SW480 (cell line): ENCODE measurements around the gene SLC22A23.

Source experiments
- DNase-seq: peaks from one replicate; pipeline ENCODE4 v3.0.0-alpha.2; 2016; ENCODE audit warnings: low spot score

The SLC22A23 gene

DNA sequence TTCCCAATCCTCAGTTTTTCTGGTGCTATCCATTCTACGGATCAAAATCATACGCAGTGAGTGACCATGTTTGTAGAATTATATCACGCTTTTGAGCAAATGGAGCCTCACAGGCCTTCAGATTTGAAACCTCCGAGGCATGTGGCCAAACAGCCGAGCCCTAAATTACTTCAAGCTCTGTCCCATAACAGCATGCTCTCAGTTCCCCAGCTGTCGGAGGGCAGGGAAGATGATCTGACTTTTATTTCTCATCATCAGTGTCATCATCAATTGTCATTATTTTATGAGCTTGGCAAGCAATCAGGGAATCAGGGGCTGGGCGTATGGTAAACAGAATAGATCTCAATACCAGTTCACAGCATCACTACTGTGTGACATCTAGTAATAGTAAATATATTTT lies 124.9 kb downstream of the SLC22A23 start:
- DNase-seq, result no peak

DNA sequence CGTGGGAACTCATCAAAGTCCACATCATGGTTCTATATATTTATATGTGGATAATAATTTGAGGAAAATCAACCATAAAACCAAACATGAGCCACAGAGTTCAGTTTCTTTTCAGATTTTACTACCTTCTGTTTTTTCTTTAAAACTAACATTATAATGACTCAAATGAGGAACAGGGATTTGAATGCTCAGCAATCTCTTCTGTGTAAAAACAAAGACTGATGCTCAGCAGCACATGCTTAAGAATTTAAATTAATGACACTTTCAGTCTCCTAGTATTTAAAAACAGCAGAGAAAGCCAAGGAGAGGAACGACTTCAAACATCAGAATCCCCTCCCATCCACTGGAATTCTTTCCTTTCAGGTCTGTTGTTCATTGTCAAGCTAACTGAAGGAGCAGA lies 125.4 kb downstream of the SLC22A23 start:
- DNase-seq, result no peak

DNA sequence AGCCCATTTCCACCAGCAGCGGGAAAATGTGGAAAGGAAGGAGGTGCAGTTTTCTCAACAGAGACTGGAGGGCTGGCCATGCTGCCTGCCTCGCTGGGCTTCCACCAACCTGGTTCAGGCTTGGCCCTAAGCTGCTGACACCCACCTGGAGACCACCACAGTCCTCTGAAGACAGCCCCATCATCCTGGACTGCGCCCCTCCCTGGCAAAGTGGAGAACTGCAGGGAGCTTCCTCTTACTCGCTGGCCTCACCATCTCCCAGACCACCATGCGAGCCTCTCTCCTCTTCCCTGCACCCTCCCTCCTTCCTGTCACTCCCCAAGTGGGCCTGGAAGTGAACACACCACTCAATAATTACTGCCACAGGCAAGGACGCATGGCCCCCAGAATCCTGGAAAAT lies 126.7 kb downstream of the SLC22A23 start:
- no peak for DNase-seq

DNA sequence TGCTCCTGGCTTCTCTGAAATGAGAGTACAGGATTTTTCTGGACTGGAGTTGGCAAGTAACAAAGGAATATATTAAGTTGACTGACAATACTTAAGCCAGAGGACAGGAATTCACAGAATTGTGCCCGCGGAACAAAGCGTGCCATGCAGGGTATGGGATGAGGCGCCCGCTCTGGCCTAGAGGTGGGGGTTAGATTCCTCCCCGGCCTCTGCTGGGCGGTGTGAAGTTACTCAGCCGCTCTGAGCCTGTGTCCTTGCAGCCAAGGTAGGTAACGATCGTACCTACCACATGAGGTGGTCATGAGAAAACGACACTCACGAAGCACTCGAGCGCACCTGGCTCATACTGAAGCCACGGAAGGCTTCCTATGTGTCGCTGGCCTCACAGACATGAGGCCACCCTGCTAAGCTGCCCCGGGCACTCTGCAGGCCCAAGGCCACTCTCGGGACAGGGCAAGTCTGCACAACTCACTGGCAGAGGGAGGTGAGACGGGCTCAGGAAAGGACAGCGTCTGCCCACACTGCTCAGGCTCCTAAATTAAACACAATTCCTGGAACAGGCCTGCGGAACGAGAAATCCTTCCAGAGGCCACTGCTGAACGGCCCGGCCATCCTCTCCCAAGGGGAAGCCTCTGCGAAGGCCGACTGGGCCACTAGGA lies 127.3 kb downstream of the SLC22A23 start:
- no peak for DNase-seq

DNA sequence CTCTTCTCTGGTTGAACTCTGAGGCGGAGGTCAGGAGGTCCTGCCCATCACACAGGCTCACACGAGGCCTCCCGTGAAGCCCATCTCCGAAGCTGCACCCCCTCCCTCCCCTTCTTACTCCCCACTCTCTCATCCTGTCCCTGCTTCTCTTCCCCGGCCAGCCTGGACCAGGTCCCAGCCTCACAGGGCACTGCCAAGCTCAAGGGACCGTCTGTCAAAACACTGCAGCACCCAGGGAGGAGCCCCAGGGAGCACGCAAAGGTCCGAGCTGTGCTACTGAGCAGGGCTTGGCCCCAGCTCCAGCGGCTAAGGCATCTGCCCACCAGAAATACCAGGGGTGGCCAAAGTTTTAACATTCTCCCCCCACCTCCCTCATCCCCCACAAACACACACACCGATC lies 128.1 kb downstream of the SLC22A23 start:
- DNase-seq, result no peak

DNA sequence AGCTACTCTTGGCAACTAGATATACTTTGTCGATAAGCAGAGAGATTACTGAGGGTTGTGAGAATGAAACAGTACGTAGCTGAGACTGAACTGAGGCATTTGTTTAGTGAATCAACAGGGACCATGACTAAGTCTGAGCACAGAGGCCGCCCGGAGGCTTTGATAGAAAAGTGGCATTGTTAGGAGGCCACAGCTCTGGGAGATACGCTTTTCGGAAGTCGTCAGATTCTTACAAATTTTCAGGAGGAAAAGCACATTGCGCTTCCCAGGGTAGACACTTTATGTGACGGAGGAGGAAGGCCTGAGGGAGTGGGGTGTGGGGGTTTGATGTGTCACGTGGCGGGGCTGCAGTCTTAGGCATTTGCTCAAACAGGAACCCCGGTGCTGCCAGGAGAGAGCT lies 128.7 kb downstream of the SLC22A23 start:
- DNase-seq, result no peak

DNA sequence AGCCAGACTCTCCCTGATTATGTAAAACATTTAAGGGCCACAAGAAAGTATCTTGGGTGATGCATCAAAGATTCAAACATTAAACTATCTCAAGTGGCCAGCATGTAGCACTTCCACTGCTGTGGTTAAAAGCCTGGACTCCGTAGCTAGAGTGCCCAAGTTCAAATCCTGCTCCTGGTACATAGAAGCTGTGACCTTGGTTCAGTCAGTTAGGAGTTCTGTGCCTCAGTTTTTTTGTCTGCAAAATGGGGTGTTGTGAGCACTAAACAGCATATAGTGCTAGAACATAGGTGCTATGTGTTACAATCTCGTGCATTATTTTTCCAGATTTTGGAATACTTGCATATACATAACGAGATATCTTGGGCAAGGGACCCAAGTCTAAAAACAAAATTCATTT lies 129.4 kb downstream of the SLC22A23 start:
- no peak for DNase-seq

DNA sequence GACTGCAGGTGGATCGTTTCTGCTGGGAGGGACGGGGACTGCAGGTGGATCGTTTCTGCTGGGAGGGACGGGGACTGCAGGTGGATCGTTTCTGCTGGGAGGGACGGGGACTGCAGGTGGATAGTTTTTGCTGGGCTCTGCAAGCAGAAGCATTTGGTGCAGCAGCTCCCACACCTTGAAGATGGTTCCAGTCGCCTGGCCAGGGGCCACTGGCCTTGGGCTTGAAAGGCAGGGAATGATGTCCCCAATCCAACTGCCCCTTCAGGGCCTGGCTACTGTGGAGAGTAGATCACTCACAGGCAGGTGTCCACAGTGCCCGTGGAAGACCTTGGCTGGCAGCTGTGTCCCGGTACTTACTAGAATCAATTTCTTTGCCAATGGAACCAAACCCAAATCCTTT lies 129.9 kb downstream of the SLC22A23 start:
- DNase-seq, result no peak

DNA sequence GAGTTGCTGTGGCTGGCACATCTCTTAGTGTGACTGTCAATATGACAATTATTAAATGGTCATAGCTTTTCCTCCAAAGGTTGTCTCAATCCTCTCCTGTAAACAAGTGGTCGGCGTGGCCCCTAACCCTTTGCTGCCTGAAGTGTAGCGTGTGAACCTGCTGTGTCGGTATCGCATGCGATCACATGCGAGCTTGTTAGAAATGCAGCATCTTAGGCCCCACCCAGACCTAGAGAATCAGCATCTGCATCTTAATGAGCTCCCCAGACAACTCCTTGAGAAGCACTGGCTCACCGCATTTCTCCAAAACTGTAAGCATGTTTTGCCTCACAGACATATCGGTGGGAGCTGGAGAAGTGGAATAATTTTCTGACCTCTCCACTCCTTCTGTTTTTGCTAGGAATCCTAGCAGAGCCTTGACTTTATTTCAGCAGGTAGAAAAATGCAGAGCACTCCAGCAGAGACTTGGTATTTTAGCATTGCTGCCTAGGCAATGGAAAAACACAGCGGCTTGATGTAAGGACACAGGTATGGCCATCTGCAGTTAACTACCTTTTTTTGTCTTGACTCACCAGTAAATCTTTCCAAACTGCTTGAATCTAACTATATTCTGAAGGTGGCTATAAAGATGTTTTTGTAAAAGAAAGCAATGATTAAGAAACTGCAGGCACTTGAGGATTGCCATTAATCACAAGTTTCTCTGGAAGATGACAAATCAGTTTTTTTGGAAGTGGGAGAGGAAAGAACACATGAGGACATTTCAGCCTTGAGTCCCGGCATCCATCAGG lies 130.5 kb downstream of the SLC22A23 start:
- no peak for DNase-seq

DNA sequence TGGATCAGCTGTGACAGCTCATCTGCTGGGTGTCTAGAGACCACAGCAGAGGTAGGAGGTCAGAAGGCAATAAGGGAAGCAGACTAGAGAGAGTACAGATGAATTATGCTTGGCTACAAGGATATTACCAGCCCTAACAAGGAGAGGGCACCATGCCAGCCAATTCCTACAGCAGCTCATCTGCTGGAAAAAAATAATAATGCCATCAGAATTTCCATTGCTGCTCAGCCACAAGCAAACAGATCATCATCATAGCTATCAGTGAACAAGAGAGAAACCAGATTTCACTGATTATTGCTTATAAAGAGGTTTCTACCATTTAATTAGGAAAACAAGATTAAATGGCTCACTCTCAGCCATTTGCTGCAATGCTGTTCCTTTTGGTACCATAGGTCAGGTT lies 131.6 kb downstream of the SLC22A23 start:
- DNase-seq, result no peak

DNA sequence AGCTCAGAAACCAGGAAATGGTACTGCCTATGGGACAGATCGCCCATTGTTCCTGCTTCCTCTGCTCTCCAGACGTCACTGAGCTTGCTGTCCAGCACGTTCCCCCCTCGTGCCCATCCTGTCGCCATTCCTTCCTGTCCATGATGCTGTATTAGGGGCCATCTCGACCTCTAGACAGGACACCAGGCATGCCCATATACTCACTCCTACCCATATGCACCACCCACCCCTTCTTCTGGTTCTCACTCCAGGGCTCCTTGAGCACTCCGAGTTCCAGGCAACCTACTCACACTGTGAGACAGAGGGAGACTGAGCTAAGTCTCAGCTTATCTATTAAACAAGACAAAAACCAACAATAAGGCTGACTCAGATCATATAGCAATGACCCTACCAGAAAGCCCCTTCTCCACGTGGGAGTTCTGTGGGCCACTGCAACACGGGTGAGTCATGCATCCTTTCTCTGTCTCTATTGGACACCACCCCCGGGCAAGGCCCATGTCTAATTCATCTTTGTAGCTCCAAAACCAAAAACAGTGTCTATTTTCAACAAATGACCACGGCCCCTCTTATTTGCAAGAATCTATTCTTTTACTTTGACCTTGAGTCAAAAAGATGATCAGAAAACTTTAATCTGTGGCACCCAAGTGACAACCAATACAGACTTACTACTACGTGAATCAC lies 132.4 kb downstream of the SLC22A23 start:
- DNase-seq, result peak; percentile 42

DNA sequence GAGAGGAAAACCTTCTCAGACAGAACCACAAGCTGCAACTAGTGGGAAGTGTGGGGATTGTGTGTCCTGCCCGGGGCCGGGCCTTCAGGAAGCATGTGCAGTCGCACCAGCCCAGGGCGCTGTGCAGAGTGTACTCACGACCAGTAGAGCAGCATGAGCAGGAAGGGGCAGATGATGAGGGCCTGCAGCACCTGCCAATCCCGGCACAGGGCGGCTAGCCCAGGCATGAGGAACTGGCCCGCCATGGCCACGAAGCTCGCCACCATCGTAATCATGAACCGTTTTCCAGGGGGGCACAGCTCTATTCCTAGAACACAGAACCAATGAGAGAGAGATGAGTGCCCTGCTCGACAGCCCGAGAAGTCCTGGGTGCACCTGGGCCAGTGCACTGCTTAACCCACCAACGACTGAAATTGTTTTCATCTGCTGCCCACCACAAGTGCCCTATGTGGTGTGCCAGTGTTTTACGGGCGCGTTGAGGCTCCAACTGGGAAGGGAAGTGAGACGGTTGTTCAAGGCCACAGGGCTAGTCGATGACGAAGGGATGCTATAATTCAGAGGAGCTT lies 133.1 kb downstream of the SLC22A23 start:
- DNase-seq, result no peak

DNA sequence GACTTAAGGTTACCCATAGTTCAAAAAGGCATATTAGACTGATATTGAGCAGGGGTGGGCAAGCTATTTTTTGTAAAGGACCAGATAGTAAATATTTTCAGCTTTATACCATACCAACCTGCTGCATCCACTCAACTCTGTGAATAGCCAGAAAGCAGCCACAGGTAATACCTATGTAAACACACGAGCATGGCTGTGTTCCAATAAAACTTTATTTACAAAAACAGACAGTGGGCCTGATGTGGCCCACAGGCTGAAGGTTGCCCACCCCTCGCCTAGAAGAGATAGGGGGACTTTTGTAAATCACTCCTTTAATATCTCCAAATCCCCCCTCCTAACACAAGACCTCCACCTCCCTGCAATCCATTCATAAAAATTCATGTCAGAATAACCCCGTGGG lies 133.7 kb downstream of the SLC22A23 start:
- DNase-seq, result no peak

DNA sequence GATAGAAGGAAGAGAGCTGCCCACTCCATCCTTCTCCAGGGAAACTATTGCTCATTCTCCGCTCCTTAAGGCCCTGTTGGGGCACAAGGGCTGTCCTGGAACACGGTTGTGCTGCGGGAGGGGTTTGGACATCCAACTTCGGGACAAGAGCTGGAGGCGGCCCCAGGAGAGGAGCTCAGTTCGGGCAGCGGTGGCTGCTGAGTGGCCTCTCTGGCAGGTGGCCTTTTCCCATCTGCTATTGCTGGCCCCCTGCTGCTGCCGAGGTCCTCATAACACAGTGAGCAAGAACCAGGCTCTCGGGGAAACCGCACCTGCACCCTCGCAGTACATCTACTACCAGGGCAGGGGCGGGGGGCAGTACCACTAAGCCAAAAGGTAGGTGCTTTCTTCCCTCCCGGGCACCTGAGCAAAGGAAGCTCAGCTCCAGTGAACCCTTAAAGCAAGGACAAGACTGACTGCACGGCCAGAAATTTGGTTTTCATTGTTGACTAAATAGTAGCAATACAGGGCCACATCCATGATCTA lies 134.4 kb downstream of the SLC22A23 start:
- DNase-seq, result no peak

DNA sequence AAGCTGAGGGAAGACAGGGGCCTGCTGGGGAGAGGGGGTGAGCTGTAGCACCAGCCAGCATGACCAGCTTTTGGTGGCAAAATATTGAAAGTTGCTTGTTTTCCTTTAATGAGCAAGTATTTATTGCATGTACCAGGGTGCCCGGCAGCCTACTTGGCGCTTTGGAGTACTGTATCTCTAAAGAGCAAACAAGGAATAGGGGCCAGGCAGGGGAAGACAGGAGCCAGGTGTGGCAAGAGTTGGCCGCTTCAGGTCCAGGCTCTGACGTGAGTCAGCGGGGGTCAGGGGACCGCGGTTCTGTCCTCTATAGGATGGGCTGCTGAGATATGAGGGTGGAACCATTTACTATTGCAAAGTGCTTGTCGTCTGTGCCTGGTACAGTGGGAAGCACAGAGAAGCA lies 135.0 kb downstream of the SLC22A23 start:
- no peak for DNase-seq

DNA sequence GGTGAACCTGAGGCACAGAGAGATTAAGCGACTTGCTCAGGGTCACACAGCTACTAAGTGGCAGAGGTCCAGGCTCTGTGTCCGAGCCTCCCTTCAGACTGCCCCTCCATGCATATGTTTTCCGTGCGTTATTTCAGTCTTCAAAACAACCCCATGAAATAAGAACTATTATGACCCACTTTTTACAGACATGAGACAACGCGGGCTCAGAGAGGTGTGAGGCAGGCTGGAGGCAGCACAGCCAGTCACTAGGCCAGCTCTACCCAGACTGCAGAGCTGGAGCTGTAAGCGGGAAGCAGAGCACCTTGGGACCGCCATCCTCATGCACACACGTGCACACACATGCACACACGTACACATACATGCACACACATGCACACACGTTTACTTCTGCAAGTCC lies 135.8 kb downstream of the SLC22A23 start:
- no peak for DNase-seq

DNA sequence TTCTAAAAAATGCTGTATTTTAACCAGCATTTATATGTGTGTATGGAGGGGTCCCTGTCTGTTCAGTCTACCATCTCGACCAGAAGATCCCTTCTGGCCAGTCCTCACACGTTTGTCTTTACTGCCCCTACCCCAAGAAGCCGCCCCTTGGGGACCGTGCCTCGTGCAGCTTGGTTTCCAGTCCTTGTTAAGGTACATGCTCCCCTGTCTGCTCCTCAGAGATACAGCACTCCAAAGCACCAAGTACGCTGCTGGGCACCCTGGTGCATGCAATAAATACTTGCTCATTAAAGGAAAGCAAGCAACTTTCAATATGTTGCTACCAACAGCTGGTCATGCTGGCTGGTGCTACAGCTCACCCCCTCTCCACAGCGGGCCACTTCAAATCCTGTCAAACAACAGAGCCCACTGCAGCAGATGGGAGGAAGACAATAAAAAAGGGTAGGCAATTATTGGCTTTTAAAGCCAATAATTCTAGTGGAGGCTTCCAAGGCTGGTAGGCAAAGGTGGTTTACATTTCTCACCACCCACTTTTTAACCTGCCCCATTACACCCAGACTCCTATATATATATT lies 136.5 kb downstream of the SLC22A23 start:
- DNase-seq, result no peak

DNA sequence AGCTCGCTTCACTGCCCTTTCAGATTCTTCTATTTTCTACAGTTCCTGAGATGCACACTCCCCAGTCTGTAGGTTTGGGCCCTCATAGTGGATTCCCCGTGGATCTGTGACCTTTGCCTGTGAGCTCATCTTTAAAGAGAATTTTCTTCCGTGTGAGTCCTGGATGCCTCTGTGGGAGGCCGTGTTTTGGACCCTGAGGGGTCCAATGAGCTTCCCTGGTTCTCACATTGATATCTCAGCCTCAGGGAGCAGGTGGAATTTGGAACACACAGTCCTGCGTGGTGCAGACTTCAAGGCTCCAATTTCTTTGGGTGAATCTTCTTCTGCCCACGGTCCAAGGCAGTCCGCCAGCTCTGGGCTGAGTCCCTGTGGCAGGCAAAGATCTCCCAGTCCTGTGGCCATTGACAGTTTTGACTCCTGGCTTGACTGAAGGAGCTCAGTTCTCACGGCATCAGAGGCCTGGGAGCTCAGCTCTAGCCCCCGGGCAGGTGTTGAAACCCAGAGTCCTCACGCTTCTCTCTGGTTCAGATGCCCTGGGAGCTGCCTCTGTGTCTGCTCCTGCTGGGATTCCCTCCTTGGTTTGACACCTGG lies 137.1 kb downstream of the SLC22A23 start:
- no peak for DNase-seq

DNA sequence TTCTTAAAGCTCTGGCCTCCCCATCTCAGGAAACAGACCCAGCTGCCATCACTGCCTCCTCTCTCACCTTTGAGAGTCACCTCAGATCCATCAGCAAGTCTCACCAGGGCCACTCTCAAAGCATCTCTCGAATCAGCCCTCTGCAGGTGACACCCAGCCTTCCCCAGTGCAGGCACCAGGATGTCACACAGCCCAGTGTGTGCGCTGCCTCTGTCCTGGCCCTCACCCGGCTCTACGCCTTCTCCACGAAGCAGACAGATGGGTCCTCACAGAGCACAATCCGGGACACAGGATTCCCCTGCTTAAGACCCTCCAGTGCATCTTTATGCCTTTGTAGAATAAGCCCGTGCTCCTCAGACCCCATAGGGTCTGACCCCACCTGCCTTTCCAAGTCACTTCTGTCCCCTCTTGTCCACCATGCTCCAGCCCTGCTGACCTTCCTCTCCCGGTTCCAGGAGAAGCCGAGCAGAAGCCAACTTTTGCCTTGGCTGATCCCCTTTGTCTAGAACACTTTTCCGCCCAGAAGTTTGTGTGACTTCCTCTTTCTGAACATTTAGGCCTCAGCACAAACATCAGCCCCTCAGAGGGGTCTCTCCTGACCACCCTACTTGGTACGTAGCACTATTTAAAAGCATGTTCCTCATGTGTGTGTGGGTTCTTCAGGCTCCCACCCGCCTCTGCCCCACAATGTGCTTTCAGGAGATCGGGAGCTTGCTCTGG lies 137.9 kb downstream of the SLC22A23 start:
- DNase-seq, result no peak

DNA sequence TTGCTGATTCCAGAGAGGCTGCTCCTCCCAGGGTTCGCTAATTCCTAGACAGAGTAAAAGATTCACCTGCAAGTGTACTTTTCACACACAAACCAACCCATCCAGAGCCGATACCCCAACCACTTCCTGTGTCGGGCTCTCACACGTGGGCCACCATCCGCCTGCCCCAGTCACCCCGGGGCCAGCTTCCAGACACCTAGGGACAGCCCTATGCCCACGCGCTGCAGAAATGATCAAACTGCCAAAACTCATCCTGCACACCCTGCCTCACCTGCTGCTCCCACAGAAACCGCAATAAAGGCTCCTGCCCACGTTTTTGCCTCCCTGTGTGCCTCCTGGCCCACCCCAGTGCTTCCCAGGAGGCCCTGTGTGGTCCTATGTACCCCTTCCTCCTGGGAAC lies 138.6 kb downstream of the SLC22A23 start:
- DNase-seq, result no peak

DNA sequence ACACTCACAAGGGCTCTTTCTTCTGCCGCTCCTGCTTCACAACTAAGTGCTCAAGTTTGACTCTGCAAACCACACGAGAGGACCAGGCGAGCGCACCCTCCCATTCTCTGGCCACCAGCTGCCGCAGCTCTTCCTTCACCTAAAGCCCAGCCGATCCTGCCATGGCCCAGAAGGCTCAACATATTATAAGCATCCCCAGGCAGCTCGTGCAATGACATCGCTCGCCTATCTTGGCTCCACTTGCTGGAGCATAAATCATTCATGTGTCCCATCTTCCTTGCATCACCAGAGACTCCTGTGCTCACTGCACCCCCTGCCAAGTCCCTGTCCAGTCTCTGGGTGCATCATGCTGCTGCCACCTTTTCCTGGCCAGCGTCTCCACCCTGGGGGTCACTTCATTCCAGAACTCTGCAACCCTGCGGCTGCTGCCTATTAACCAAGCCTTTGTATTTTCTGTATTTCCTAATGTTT lies 139.1 kb downstream of the SLC22A23 start:
- no peak for DNase-seq
